Measurements from ENCODE around the gene CCT6B. TPM values are rescaled to one million over a fixed set of nuclear protein-coding genes. Genes with fewer than 3 reads are reported as not detected.
"Not testable (repeated sequence)": the region's sequence is repeated elsewhere in the genome, so short reads cannot be mapped to it uniquely, and the experiment has no call there.

Gene CCT6B
- total RNA-seq, 4 donors from 2014 or later, result 2.6 to 5.8 (median 4.5) TPM

GRCh38 chr17:35003778-35004177 lies 42.5 kb upstream of the CCT6B start:
- no peak for DNase-seq (ENCODE audit: extremely low spot score)
- no peaks in the 10 kb centered on the region for H3K9me3 ChIP-seq
- peaks cover 6 to 42% (median 33%) of the 10 kb centered on the region in 4 donors for H3K4me1 ChIP-seq
- intact Hi-C loops (cut with DNase I), result no loop called here
- TF ChIP-seq CTCF (IDR thresholded peaks at IDR 0.05) (no peak), POLR2AphosphoS5 (IDR thresholded peaks at IDR 0.05) (no peak), EP300 (IDR thresholded peaks at IDR 0.05) (no peak), POLR2A (IDR thresholded peaks at IDR 0.05; ENCODE audit: low read depth) (no peak)
- peaks cover 0 to 99% (median 62%) of the 10 kb centered on the region in 4 donors for H3K36me3 ChIP-seq
- WGBS, result 90% methylated on average over 2 of the region's 4 CpGs
- no peaks in the 10 kb centered on the region for H3K27me3 ChIP-seq
- no peak overlapping the region for H3K4me3 ChIP-seq
- peak overlapping the region in 3 of 4 donors; percentile 62 to 73 (median 66) for H3K27ac ChIP-seq (replicated peaks in 1 of 4)

DNA sequence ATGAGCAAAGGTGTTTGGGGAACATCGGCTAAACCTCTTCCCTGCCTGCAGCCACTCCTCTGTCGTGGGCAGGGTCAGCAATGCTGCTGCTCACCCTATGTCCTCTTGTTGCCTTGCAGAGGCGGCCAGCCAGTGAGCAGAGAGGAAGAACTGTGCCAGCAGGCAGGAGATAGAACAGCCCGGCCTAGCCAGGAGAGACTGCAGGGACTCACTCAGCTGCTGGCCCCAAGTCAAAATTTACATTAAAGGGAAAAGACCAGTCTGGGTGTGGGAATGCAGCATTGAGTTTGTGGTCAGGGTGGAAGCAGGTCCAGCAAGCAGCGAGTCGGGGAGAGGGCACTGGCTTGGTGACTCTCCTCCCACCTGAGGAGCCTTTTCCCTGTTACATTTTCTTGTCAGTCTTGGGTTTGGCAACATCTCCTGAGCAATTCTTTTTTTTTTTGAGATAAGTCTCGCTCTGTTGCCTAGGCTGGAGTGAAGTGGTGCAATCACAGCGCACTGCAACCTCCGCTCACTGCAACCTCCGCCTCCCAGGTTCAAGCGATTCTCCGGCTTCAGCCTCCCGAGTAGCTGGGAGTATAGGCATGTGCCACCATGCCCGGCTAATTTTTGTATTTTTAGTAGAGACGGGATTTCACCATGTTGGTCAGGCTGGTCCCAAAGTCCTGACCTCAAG lies 41.8 kb upstream of the CCT6B start:
- no peaks in the 10 kb centered on the region for H3K9me3 ChIP-seq
- no peak for DNase-seq (ENCODE audit: extremely low spot score)
- H3K27me3 ChIP-seq, result no peaks in the 10 kb centered on the region

GRCh38 chr17:35001549-35001948 lies 40.3 kb upstream of the CCT6B start:
- Histone ChIP-seq H3K36me3 (peaks cover 0 to 82% (median 66%) of the 10 kb centered on the region in 4 donors), H3K9me3 (no peaks in the 10 kb centered on the region), H3K4me3 (no peak overlapping the region), H3K27ac (replicated peaks in 1 of 4) (peak overlapping the region; percentile 62 to 73 (median 64)), H3K4me1 (peaks cover 24 to 64% (median 55%) of the 10 kb centered on the region in 4 donors), H3K27me3 (no peaks in the 10 kb centered on the region)
- 94% methylated on average over 2 of the region's 2 CpGs for WGBS
- TF ChIP-seq CTCF (IDR thresholded peaks at IDR 0.05) (no peak), POLR2A (IDR thresholded peaks at IDR 0.05; ENCODE audit: low read depth) (no peak), EP300 (IDR thresholded peaks at IDR 0.05) (no peak), POLR2AphosphoS5 (IDR thresholded peaks at IDR 0.05) (no peak)
- intact Hi-C loops (cut with DNase I), result no loop called here
- DNase-seq (ENCODE audit: extremely low spot score), result no peak

More for the DNA sequence above, 41.8 kb upstream of the CCT6B start:
- WGBS, result 70% methylated on average over 15 of the region's 15 CpGs
- peak overlapping the region; percentile 62 to 73 (median 64) for H3K27ac ChIP-seq (replicated peaks in 1 of 4)
- no peak overlapping the region for H3K4me3 ChIP-seq
- intact Hi-C loops (cut with DNase I), result no loop called here
- no peak for TF ChIP-seq CTCF (IDR thresholded peaks at IDR 0.05)
- peak; percentile 33 to 52 for TF ChIP-seq POLR2AphosphoS5 (IDR thresholded peaks at IDR 0.05)
- H3K36me3 ChIP-seq, result peaks cover 0 to 97% (median 64%) of the 10 kb centered on the region in 4 donors
- H3K4me1 ChIP-seq, result peaks cover 12 to 49% (median 40%) of the 10 kb centered on the region in 4 donors

DNA sequence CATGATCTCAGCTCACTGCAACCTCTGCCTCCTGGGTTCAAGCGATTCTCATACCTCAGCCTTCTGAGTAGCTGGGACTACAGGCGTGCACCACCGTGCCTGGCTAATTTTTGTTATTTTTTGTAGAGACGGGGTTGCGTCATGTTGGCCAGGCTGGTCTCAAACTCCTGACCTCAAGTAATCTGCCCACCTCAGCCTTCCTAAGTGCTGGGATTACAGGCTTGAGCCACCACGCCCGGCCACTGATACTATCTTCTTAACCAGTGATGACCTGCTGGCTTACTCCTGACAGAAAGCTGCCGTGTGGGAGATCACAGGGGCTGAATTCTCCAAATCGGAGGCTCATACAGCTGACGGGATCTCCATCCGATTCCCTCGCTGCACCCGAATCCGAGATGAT lies 39.7 kb upstream of the CCT6B start:
- intact Hi-C loops (cut with DNase I); H3K9me3 ChIP-seq; H3K27me3 ChIP-seq; DNase-seq (ENCODE audit: extremely low spot score); H3K4me3 ChIP-seq: not testable (repeated sequence)
- peaks cover 0 to 82% (median 66%) of the 10 kb centered on the region in 4 donors for H3K36me3 ChIP-seq
- 94% methylated on average over 14 of the region's 14 CpGs for WGBS
- peak overlapping the region in 3 of 4 donors; percentile 62 to 73 (median 66) for H3K27ac ChIP-seq (replicated peaks in 1 of 4)
- H3K4me1 ChIP-seq, result peaks cover 24 to 69% (median 59%) of the 10 kb centered on the region in 4 donors

DNA sequence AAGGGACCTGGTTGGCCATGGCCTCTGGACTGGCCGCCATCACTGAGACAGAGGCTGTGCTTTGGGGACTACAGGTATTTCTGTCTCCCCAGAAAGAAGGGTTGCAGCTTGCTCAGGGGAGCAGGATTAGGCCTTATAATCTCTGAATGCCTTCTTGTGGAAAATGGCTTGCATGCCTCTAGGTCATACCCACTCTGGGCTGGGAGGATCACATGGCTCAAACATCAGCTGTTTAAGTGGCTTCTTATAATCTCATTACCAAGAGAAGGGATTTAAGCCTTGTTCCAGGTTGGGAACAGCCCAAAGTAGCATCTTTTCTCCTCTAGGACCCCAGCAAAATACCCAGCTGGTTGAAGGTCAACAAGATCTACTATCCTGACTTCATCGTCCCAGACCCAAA lies 38.2 kb upstream of the CCT6B start:
- Histone ChIP-seq H3K36me3 (peaks cover 0 to 82% (median 75%) of the 10 kb centered on the region in 4 donors), H3K4me1 (peaks cover 24 to 69% (median 59%) of the 10 kb centered on the region in 4 donors), H3K27ac (replicated peaks in 1 of 4) (peak overlapping the region in 3 of 4 donors; percentile 87 to 89 (median 88)), H3K27me3 (no peaks in the 10 kb centered on the region), H3K4me3 (no peak overlapping the region), H3K9me3 (no peaks in the 10 kb centered on the region)
- intact Hi-C loops (cut with DNase I), result loop anchor here (2.0 to 5.0 kb wide), 2 partner anchors 88 to 119 kb away; partner anchors contain the start of gene RAD51D
- DNase-seq (ENCODE audit: extremely low spot score), result no peak
- 100% methylated on average over 2 of the region's 2 CpGs for WGBS
- TF ChIP-seq POLR2AphosphoS5 (IDR thresholded peaks at IDR 0.05) (no peak), CTCF (IDR thresholded peaks at IDR 0.05) (no peak), EP300 (IDR thresholded peaks at IDR 0.05) (no peak), POLR2A (IDR thresholded peaks at IDR 0.05; ENCODE audit: low read depth) (no peak)

Measured in esophagus muscularis mucosa (tissue), 4 donors.